ENCODE results near the gene SPTBN1.

DNA sequence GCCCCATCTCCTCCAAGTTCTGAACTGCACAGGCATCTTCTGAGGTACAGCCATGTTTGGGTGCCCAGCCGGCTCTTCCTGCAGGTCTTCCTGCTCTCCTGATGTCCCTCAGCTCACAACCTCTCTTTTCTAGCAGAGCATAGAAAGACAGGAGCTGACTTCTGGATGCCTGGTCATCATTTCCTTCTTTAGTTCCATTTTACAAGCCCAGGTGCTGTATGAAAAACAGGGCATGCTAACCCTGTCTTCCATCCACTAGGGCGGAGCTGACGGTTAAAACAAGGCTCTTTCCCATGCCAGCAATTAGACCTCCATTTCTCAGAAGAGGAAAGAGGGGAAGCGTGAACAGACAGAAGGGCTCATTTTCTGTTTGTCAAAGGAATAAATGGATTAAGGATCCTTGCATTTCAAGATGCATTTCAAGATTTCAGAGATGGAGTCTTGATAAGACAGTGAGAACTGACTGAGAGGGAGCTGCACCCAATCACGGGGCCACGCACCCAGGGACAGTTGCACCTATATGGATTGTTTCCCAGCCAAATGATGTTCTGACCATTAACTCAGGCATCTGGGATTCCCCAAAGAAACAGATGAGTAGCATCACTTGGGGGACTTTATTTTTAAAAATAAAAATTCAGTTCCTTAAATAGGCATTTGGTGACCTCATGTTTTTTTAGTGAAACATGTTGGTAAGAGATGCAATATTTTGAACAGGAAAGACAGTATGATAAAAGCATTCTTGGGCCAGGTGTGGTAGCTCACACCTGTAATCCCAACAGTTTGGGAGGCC lies 221.5 kb downstream of the SPTBN1 start:
- TF ChIP-seq, protein P1, sequence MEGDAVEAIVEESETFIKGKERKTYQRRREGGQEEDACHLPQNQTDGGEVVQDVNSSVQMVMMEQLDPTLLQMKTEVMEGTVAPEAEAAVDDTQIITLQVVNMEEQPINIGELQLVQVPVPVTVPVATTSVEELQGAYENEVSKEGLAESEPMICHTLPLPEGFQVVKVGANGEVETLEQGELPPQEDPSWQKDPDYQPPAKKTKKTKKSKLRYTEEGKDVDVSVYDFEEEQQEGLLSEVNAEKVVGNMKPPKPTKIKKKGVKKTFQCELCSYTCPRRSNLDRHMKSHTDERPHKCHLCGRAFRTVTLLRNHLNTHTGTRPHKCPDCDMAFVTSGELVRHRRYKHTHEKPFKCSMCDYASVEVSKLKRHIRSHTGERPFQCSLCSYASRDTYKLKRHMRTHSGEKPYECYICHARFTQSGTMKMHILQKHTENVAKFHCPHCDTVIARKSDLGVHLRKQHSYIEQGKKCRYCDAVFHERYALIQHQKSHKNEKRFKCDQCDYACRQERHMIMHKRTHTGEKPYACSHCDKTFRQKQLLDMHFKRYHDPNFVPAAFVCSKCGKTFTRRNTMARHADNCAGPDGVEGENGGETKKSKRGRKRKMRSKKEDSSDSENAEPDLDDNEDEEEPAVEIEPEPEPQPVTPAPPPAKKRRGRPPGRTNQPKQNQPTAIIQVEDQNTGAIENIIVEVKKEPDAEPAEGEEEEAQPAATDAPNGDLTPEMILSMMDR (conservative IDR thresholded peaks at IDR 0.05; ENCODE audit: low read depth, low read length), result no peak
- TF ChIP-seq EZH2phosphoT487 (IDR thresholded peaks at IDR 0.05; ENCODE audit: borderline replicate concordance, low read length) (no peak), EZH2 (IDR thresholded peaks at IDR 0.05; ENCODE audit: low read length, unreplicated experiment) (no peak)

Data from PC-3 (cell line).